OCI-LY7 (cell line): ENCODE measurements around the gene PSMG4. TPM values are rescaled to one million over a fixed set of nuclear protein-coding genes. Genes with fewer than 3 reads are reported as not detected.

ENCODE experiments used
- BruUV-seq: library from RNA; stranded (reverse); fragments of 400-500 nt; replicated peaks from 2 replicates; lab custom pipeline; 2021; lab: Mats Ljungman, UMichigan
- CTCF ChIA-PET: fragments of 300-600 bp; sonication (Branson Sonifier 250); formaldehyde crosslinking; loops from one replicate; lab custom pipeline; 2022; ENCODE audit warnings: antibody characterized with exemption; ENCODE audit not compliant: unreplicated experiment; lab: Charles Lee
- POLR2A ChIA-PET: fragments of 300-600 bp; sonication (Branson Sonifier 250); formaldehyde crosslinking; loops from one replicate; lab custom pipeline; 2022; ENCODE audit warnings: antibody characterized with exemption; lab: Charles Lee
- DNase-seq: peaks from one replicate; pipeline ENCODE4 v3.0.0-alpha.2; 2015; ENCODE audit warnings: low spot score
- H2AFZ ChIP-seq: fragments of 200-600 bp; sonication (generic), shearing (Covaris generic); 2 replicates; pipeline ENCODE4 v1.6.1; 2014; ENCODE audit warnings: mild to moderate bottlenecking, antibody characterized with exemption, low read length, moderate library complexity
- H3K27ac ChIP-seq: fragments of 200-600 bp; sonication (generic); 2 replicates; pipeline ENCODE4 v1.5.1; 2014; ENCODE audit warnings: mixed run types, low read depth, mild to moderate bottlenecking, moderate library complexity, low read length, inconsistent platforms; ENCODE audit not compliant: poor library complexity, severe bottlenecking
- H3K36me3 ChIP-seq: fragments of 200-600 bp; sonication (generic); 2 replicates; pipeline ENCODE4 v1.6.1; 2014; ENCODE audit warnings: mild to moderate bottlenecking, antibody characterized with exemption, low read length, moderate library complexity, mixed read lengths; ENCODE audit not compliant: insufficient read depth
- H3K4me1 ChIP-seq: fragments of 200-600 bp; sonication (generic); 2 replicates; pipeline ENCODE4 v1.5.1; 2014; ENCODE audit warnings: mild to moderate bottlenecking, low read length; ENCODE audit not compliant: insufficient read depth, poor library complexity, severe bottlenecking
- H3K4me2 ChIP-seq: fragments of 200-600 bp; sonication (generic); 2 replicates; pipeline ENCODE4 v1.6.1; 2014; ENCODE audit warnings: mild to moderate bottlenecking, low read length
- H3K4me3 ChIP-seq: fragments of 200-600 bp; sonication (generic); 2 replicates; pipeline ENCODE4 v1.5.1; 2014; ENCODE audit warnings: mild to moderate bottlenecking, low read depth, low read length; ENCODE audit not compliant: poor library complexity, severe bottlenecking
- H3K79me2 ChIP-seq: fragments of 200-600 bp; sonication (generic); 2 replicates; pipeline ENCODE4 v1.6.1; 2016; ENCODE audit warnings: low read depth, mild to moderate bottlenecking, low read length, moderate library complexity, mixed read lengths; ENCODE audit not compliant: insufficient read depth
- H3K9me2 ChIP-seq: fragments of 200-600 bp; sonication (generic); 2 replicates; pipeline ENCODE4 v1.6.1; 2016; ENCODE audit warnings: mild to moderate bottlenecking, low read length, mixed read lengths; ENCODE audit not compliant: insufficient read depth
- H3K9me3 ChIP-seq: fragments of 200-600 bp; sonication (generic); 2 replicates; pipeline ENCODE4 v1.6.1; 2014; ENCODE audit warnings: mild to moderate bottlenecking, mixed run types, low read length, mixed read lengths
- H4K20me1 ChIP-seq: fragments of 200-600 bp; sonication (generic); 2 replicates; pipeline ENCODE4 v1.6.1; 2014; ENCODE audit warnings: mild to moderate bottlenecking, antibody characterized with exemption, low read length, moderate library complexity, mixed read lengths; ENCODE audit not compliant: insufficient read depth
- CTCF ChIP-seq: fragments of 200-600 bp; sonication (generic); conservative IDR thresholded peaks from 2 replicates; pipeline ENCODE4 v1.5.1; 2014; ENCODE audit warnings: mild to moderate bottlenecking, antibody characterized with exemption, low read length, moderate library complexity, mixed read lengths
- EZH2phosphoT487 ChIP-seq: fragments of 200-600 bp; sonication (generic); IDR thresholded peaks from 2 replicates; pipeline ENCODE4 v1.6.1; 2018; ENCODE audit warnings: low read depth, borderline replicate concordance, mild to moderate bottlenecking, mixed run types, antibody characterized with exemption, low read length, moderate library complexity, mixed read lengths
- intact Hi-C: fragments of 100-400 bp; cut with micrococcal nuclease; formaldehyde crosslinking; loops from one replicate; pipeline ENCODE4 v1.10.0; 2022; ENCODE audit not compliant: unreplicated experiment
- total RNA-seq, 2 experiments: library from RNA; depleted of rRNA in 1 of 2; stranded (reverse); fragments of >200 nt in 1 of 2; shearing (Covaris generic) in 1 of 2; gene quantifications; 2 replicates each; pipeline ENCODE4 v1.2.3, GENCODE V29; 2014 to 2022

The PSMG4 gene
- total RNA-seq, 2 experiments from 2014 or later: 48.9 to 65.4 TPM

DNA sequence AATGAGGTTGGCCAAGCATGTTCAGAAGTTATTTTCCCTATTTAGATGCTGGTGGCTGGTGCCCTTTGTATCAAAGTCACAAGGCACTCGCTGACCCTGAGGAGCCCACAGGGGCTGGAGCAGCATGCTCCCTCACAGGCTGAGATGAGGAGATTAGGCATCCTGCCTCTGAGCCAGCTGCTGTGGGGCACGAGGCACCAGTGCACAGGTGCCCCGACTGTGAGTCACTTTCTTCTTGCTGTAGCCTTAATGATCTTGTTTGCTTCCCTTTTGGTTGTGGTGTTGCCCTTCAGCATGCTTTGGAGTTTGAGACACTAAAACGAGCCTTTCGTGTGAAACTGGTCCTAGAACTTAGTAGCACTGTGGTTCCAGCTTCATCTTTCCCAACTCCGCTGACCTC is 4.3 kb downstream of the PSMG4 start:
- ChIA-PET POLR2A (interaction anchor here (0.6 kb wide), 5 partner anchors 14 to 1949 kb away, joined by 3 to 4 read pairs (median 3); no protein-coding TSS in a partner anchor), CTCF (no interaction called here)
- H2AFZ ChIP-seq: no peak overlapping the region
- no TSS peak for BruUV-seq
- H3K4me1 ChIP-seq: peaks cover 14% of the 10 kb centered on the region
- peaks cover 41% of the 10 kb centered on the region for H3K79me2 ChIP-seq
- H3K27ac ChIP-seq: no peak overlapping the region
- intact Hi-C loops: no loop called here
- TF ChIP-seq CTCF (no peak), EZH2phosphoT487 (no peak)
- peaks cover 68% of the 10 kb centered on the region for H3K36me3 ChIP-seq
- H3K4me3 ChIP-seq: no peak overlapping the region
- DNase-seq: no peak
- no peaks in the 10 kb centered on the region for H3K9me3 ChIP-seq
- peaks cover 4% of the 10 kb centered on the region; the same call in 1 of the 2 replicates for H4K20me1 ChIP-seq
- no peaks in the 10 kb centered on the region for H3K9me2 ChIP-seq
- H3K4me2 ChIP-seq: no peak overlapping the region

DNA sequence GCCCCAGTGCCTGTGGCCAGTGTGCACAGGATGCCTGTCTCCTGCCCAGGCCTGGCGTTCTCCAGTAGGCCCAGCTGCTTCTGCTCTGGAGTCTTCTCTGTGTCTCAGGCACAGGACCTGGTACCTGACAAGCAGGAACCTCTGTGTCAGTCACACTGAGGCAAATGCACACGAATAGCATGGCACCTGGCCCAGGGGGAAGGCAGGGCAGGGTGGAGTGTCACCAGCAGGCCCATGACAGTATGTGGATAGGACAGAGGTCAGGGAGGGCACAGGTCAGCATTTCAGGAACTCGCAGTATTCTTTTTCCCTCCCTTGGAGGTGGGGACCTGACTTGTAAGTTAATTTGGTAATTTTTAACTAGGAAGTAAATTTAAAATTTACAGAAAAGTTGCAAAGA is 5.6 kb downstream of the PSMG4 start:
- H3K79me2 ChIP-seq: peaks cover 37% of the 10 kb centered on the region
- intact Hi-C loops: no loop called here
- no peak overlapping the region for H3K4me3 ChIP-seq
- no TSS peak for BruUV-seq
- peaks cover 10% of the 10 kb centered on the region for H3K4me1 ChIP-seq
- no peak for DNase-seq
- peaks cover 79% of the 10 kb centered on the region for H3K36me3 ChIP-seq
- no peak overlapping the region for H2AFZ ChIP-seq
- ChIA-PET CTCF (no interaction called here), POLR2A (no interaction called here)
- no peak overlapping the region for H3K27ac ChIP-seq
- peaks cover 4% of the 10 kb centered on the region; the same call in 1 of the 2 replicates for H4K20me1 ChIP-seq
- TF ChIP-seq EZH2phosphoT487 (no peak), CTCF (no peak)
- H3K4me2 ChIP-seq: no peak overlapping the region
- H3K9me2 ChIP-seq: no peaks in the 10 kb centered on the region
- no peaks in the 10 kb centered on the region for H3K9me3 ChIP-seq

DNA sequence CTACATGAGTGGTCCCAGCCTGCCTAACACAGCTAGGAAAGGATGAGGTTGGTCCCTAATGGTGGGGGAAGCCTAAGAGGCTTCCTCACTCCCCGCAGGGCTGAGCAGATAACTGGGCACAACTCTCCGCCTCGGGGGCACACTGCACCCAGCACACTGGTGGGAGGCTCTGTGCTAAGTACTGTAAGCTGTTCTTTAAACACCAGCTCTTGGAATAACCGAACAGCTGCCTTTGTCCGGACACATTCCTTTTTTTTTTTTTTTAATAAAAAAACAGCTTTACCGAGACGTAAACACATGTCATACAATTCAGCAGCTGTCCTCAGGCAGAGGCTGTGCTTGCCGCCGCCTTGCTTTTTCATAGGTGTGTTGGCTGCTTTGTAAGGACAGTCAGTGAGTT is 6.9 kb downstream of the PSMG4 start:
- no peak overlapping the region for H3K4me2 ChIP-seq
- peaks cover 24% of the 10 kb centered on the region for H3K79me2 ChIP-seq
- POLR2A ChIA-PET: interaction anchor here (0.7 kb wide), 1 partner anchor 94 kb away, joined by 3 read pairs; no protein-coding TSS in a partner anchor
- H3K4me1 ChIP-seq: peaks cover 5% of the 10 kb centered on the region
- no peak for DNase-seq
- TF ChIP-seq EZH2phosphoT487: no peak
- TF ChIP-seq CTCF: no peak
- no TSS peak for BruUV-seq
- peaks cover 4% of the 10 kb centered on the region; the same call in 1 of the 2 replicates for H4K20me1 ChIP-seq
- intact Hi-C loops: no loop called here
- H2AFZ ChIP-seq: no peak overlapping the region
- no peak overlapping the region for H3K27ac ChIP-seq
- H3K4me3 ChIP-seq: no peak overlapping the region
- CTCF ChIA-PET: no interaction called here
- no peaks in the 10 kb centered on the region for H3K9me3 ChIP-seq
- peaks cover 86% of the 10 kb centered on the region for H3K36me3 ChIP-seq
- H3K9me2 ChIP-seq: no peaks in the 10 kb centered on the region
